ENCODE measurements around the gene RIC3.

The RIC3 gene

GRCh38 chr11:8066036-8066910, 102.6 kb downstream of the RIC3 start:
- no peak for DNase-seq

GRCh38 chr11:8065031-8065430, 103.8 kb downstream of the RIC3 start:
- DNase-seq: no peak

- no peak for DNase-seq
Measured at GRCh38 chr11:8063324-8063723, 105.5 kb downstream of the RIC3 start.

- DNase-seq: no peak
Measured at GRCh38 chr11:8062781-8063257, 106.0 kb downstream of the RIC3 start.

GRCh38 chr11:8061555-8062428, 107.0 kb downstream of the RIC3 start:
- DNase-seq: no peak

- DNase-seq: no peak
Measured at GRCh38 chr11:8060801-8061554, 107.8 kb downstream of the RIC3 start.

DNA sequence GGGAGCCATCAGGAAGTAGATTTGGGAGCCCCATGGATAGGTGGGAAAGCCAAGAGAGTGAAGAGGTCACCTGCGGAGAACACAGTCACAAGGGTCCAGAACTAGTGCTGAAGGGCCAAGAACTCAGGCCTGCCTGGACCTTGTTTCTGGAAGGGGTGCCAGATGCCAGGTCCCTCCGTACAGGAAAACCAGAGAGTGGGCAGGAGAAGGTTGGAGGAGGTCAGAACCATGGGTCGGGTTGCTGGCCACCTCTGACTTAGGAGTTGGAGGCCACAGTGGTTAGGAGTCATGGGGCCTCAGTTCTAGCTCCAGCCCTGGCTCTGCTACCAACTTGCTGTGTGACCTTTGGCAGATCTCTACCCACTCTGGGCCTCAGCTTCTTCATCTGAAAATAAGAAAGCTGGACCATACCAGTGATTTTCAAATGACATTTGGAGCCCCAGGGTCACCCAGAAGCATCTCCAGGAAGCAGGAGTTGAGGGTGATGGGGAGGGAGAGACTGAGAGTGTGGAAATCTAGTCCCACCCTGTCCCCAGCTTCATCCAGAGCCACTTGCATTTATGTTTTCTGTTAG, 108.6 kb downstream of the RIC3 start:
- DNase-seq: no peak

GRCh38 chr11:8059571-8060011, 109.2 kb downstream of the RIC3 start:
- no peak for DNase-seq

DNA sequence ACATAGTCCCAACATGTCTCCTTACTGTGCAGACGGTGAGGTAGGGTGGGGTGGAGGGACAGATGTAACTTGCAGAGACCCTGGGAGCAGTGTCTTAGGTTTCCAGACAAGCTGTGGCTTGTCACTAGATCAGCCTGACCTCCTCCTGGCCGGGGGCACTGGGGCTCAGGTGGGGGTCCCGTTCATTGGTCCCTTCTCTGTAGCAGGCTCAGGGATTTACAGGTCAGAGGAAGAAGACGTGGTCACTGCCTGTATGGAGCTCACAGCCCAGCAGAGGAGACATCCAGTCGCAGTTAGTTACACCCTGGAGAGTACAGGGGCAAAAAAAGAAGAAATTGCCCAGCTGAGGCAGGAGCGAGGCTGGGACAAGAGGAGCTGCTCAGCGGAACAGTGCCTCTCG, 109.8 kb downstream of the RIC3 start:
- DNase-seq: no peak

DNA sequence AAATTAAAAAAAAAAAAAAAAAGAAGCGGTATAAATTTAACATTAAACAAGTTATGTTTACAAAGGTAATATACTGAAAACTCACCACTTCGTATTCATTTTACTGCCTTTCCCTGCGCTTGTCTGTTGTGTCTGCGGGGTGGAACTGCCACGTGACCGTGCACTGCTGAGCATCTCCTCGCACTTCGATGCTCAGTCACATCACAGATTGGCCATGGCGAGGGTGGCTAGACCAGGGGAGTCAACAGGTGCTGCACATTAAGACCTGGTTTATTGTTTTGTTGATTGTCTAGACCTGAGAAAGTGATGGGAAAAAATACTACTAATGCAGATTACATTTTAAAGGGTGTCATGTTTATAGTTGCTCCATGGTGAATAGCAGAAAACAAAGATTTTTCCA, 110.6 kb downstream of the RIC3 start:
- DNase-seq: no peak

GRCh38 chr11:8056810-8057463, 111.9 kb downstream of the RIC3 start:
- DNase-seq: no peak
